ENCODE results near the gene ESR2.

DNA sequence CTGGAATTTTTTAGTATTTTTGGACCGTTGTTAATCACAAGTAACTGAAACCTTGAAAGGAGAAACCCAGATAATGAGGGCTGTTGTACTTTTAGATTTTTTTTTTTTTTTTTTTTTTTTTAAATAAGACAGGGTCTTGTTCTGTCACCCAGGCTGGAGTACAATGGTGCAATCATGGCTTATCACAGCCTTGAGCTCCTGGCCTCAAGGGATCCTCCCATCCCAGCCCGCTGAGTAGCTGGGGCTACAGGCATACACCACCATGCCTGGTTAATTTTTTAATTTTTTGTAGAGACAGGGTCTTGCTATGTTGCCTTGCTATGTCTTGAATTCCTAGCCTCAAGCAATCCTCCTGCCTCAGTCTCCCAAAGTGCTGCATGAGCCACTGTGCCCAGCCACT is 229.7 kb downstream of the ESR2 start:
- TF ChIP-seq POLR2A (IDR thresholded peaks at IDR 0.05; ENCODE audit: low read length), result no peak
- no peak for TF ChIP-seq GATA1 (IDR thresholded peaks at IDR 0.05; ENCODE audit: low read depth, low read length)

All from erythroblast (primary cell).